Measurements from ENCODE around the gene WWOX.

- TF ChIP-seq EZH2 (IDR thresholded peaks at IDR 0.05; ENCODE audit: borderline replicate concordance, insufficient read depth, low read depth, low read length, poor library complexity, severe bottlenecking) (no peak), CTCF (IDR thresholded peaks at IDR 0.05) (no peak)
Measured at GRCh38 chr16:78381060-78381459, 281.6 kb downstream of the WWOX start.
